ENCODE data around the gene ULK4. TPM values are rescaled to one million over a fixed set of nuclear protein-coding genes. Genes with fewer than 3 reads are reported as not detected.

ULK4 gene
- total and polyA plus RNA-seq, 2 of the 8 experiments (the other 6 are each of a cell fraction or from before 2014, with no cell fraction given): 3.0 to 10.8 TPM

DNA sequence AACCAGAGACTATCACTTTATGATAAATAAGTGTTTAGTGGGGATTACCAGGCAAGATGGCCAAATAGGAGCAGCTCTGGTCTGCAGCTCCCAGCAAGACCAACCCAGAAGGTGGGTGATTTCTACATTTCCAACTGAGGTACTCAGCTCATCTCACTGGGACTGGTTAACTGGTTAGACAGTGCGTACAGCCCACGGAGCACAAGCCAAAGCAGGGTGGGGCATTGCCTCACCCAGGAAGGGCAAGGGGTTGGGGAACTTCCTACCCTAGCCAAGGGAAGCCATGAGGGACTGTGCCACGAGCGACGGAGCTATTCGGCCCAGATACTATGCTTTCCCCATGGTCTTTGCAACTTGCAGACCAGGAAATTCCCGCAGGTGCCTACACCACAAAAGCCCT is 591.6 kb downstream of the ULK4 start:
- FAIRE-seq: no peak
- no peak overlapping the region for H3K9ac ChIP-seq (replicated peaks in 1 of 4; ENCODE audit: extremely low read depth in 1 of 4, low read depth in 3 of 4, low read length in 3 of 4)
- 94% methylated on average over 7 of the region's 7 CpGs; no CpG with 5 or more reads in 1 of the 2 experiments for WGBS, 2 experiments (ENCODE audit: extremely low coverage in 1 of 2, insufficient coverage in 1 of 2, insufficient read length in 1 of 2, insufficient replicate concordance in 2 of 2, low coverage in 1 of 2, low lambda C conversion rate in 2 of 2, missing lambda C conversion rate in 1 of 2)
- TF ChIP-seq RBBP5 (IDR thresholded peaks at IDR 0.05; ENCODE audit: borderline replicate concordance, low read depth, low read length): no peak
- no peak for TF ChIP-seq NRF1 (IDR thresholded peaks at IDR 0.05; ENCODE audit: low read depth, low read length)
- no peak for TF ChIP-seq TEAD4 (IDR thresholded peaks at IDR 0.05; ENCODE audit: low read depth, low read length)
- TF ChIP-seq POU5F1 (IDR thresholded peaks at IDR 0.05; ENCODE audit: low read depth, low read length): no peak
- no peak for TF ChIP-seq HDAC6 (IDR thresholded peaks at IDR 0.05; ENCODE audit: low read depth, low read length)
- no peak for TF ChIP-seq CBX8 (IDR thresholded peaks at IDR 0.05; ENCODE audit: borderline replicate concordance, low read depth, low read length)
- TF ChIP-seq, protein P1, sequence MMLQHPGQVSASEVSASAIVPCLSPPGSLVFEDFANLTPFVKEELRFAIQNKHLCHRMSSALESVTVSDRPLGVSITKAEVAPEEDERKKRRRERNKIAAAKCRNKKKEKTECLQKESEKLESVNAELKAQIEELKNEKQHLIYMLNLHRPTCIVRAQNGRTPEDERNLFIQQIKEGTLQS (IDR thresholded peaks at IDR 0.05; ENCODE audit: insufficient read depth, low read depth, low read length): no peak
- no peak for TF ChIP-seq HDAC2 (IDR thresholded peaks at IDR 0.05; ENCODE audit: borderline replicate concordance in 1 of 2, low read depth in 2 of 2, low read length in 2 of 2)
- no peak for TF ChIP-seq TAF7 (optimal IDR thresholded peaks at IDR 0.05; ENCODE audit: borderline replicate concordance, low read depth, low read length)
- TF ChIP-seq MAFK (IDR thresholded peaks at IDR 0.05; ENCODE audit: low read depth, low read length): no peak
- TF ChIP-seq BACH1 (IDR thresholded peaks at IDR 0.05; ENCODE audit: low read length): no peak
- TF ChIP-seq, protein P2, sequence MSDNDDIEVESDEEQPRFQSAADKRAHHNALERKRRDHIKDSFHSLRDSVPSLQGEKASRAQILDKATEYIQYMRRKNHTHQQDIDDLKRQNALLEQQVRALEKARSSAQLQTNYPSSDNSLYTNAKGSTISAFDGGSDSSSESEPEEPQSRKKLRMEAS (IDR thresholded peaks at IDR 0.05): no peak
- TF ChIP-seq SP4 (IDR thresholded peaks at IDR 0.05; ENCODE audit: low read length): no peak

More for the DNA sequence above, 591.6 kb downstream of the ULK4 start:
- POLR2A ChIA-PET (ENCODE audit: partially characterized antibody): no interaction called here
- H4K5ac ChIP-seq (ENCODE audit: insufficient read length, low read depth, low read length): no peak overlapping the region
- no peak overlapping the region for H2BK20ac ChIP-seq (ENCODE audit: low read length)
- H3K79me2 ChIP-seq (ENCODE audit: control insufficient read depth in 1 of 2, insufficient read depth in 2 of 2, low read length in 2 of 2): no peaks in the 10 kb centered on the region
- H3K9me3 ChIP-seq (ENCODE audit: insufficient read depth in 2 of 2, low read depth in 1 of 2, low read length in 1 of 2): no peaks in the 10 kb centered on the region
- no peaks in the 10 kb centered on the region for H4K20me1 ChIP-seq (replicated peaks in 1 of 2; ENCODE audit: control insufficient read depth in 1 of 2, insufficient read depth in 2 of 2, low read length in 2 of 2)
- no peaks in the 10 kb centered on the region for H3K36me3 ChIP-seq (ENCODE audit: control insufficient read depth in 2 of 4, insufficient read depth in 4 of 4, low read length in 3 of 4)
- no peak overlapping the region for H2BK12ac ChIP-seq (ENCODE audit: low read depth, low read length)
- H2AK5ac ChIP-seq (ENCODE audit: low read depth, low read length): peak overlapping the region; percentile 65; the same call in 1 of the 2 replicates
- no peak overlapping the region for H3K4ac ChIP-seq (replicated peaks; ENCODE audit: insufficient read length, low read depth, low read length)
- H2BK15ac ChIP-seq (ENCODE audit: low read length): peak overlapping the region; percentile 92; the same call in 1 of the 2 replicates
- H2BK120ac ChIP-seq (replicated peaks; ENCODE audit: low read depth, low read length): no peak overlapping the region
- DNase-seq (ENCODE audit: low read depth in 1 of 2, low spot score in 2 of 2): no peak
- H3K14ac ChIP-seq (ENCODE audit: insufficient read length): no peak overlapping the region
- no peak overlapping the region for H2AFZ ChIP-seq (ENCODE audit: low read length)
- H2BK5ac ChIP-seq (ENCODE audit: low read depth, low read length): peak overlapping the region; percentile 40; the same call in 1 of the 2 replicates
- no peak overlapping the region for H3K27ac ChIP-seq (ENCODE audit: low read depth, low read length)
- H3K23ac ChIP-seq (ENCODE audit: insufficient read length): no peak overlapping the region
- peaks cover 4 to 20% (median 14%) of the 10 kb centered on the region in 4 experiments for H3K4me1 ChIP-seq (replicated peaks in 1 of 4; ENCODE audit: control insufficient read depth in 3 of 4, insufficient read depth in 4 of 4, low read length in 3 of 4)
- no peaks in the 10 kb centered on the region for H3K79me1 ChIP-seq (ENCODE audit: low read depth, low read length)
- CTCF ChIA-PET (ENCODE audit: partially characterized antibody): interaction anchor here (0.6 to 1.8 kb wide), 6 partner anchors 11 to 1394 kb away, joined by 3 to 7 read pairs (median 4); no protein-coding TSS in a partner anchor
- H3K56ac ChIP-seq (replicated peaks; ENCODE audit: insufficient read length, low read depth, low read length): no peak overlapping the region
- peak overlapping the region; percentile 20 to 33; a peak in 1 of 4 replicates for H3K4me2 ChIP-seq (ENCODE audit: insufficient read depth in 1 of 2, low read depth in 2 of 2, low read length in 2 of 2)
- H3K4me3 ChIP-seq (ENCODE audit: extremely low read depth in 1 of 4, insufficient read depth in 2 of 4, low read depth in 3 of 4, low read length in 4 of 4): no peak overlapping the region
- H3K18ac ChIP-seq (ENCODE audit: extremely low read depth, low read length): peak overlapping the region; percentile 71; the same call in 1 of the 2 replicates
- no peaks in the 10 kb centered on the region for H3K27me3 ChIP-seq (replicated peaks in 1 of 4; ENCODE audit: control insufficient read depth in 3 of 4, extremely low read depth in 1 of 4, insufficient read depth in 3 of 4, low read length in 3 of 4)
- no peak overlapping the region for H4K91ac ChIP-seq (replicated peaks; ENCODE audit: insufficient read length, low read length)
- H3K23me2 ChIP-seq (ENCODE audit: low read depth, low read length): no peaks in the 10 kb centered on the region; the same call in 1 of the 2 replicates
- H4K8ac ChIP-seq (ENCODE audit: extremely low read depth, insufficient read depth, low read length): peak overlapping the region; percentile 57; the same call in 1 of the 2 replicates

All from H1 (cell line).